Measurements from ENCODE around the gene TNIP2. TPM values are rescaled to one million over a fixed set of nuclear protein-coding genes. Genes with fewer than 3 reads are reported as not detected.

The TNIP2 gene
- total and polyA plus RNA-seq, 11 donors = 12.6 to 94.5 (median 23.4) TPM

DNA sequence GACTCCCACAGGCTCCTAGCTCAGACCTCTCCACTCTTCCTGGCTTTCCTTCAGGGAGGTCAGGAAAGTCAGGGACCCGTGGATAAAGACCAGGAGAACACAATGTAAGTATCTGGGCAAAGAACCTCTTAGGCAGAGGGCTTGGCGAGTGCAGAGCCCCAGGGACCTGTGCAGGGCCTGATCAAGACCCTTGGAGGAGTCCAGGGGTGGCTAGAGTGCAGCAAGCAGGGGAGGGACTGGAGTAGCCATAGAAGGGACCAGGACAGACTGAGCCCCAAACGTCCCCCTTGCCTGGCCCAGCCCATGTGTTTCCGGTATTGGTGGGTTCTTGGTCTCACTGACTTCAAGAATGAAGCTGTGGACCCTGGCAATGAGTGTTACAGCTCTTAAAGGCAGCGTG, 5.9 kb upstream of the TNIP2 start:
- Histone ChIP-seq H3K9me3 (peaks cover 0 to 3% (median 0%) of the 10 kb centered on the region in 12 donors), H3K36me3 (no peaks in the 10 kb centered on the region), H3K27ac (no peak overlapping the region), H3K4me1 (peaks cover 0 to 14% (median 2%) of the 10 kb centered on the region in 12 donors), H3K27me3 (no peaks in the 10 kb centered on the region), H3K4me3 (no peak overlapping the region)
- intact Hi-C loops (cut with DNase I) = loop anchor here in 9 of 10 donors (5.0 to 10.0 kb wide), 15 partner anchors 45 to 280 kb away; partner anchors contain the start of gene ADD1 (in 4 of the 9)
- no peak for ATAC-seq
- 63 to 72% (median 67%) methylated on average over 4 to 5 of the region's 5 CpGs for WGBS, 4 donors
- TF ChIP-seq, protein P1, sequence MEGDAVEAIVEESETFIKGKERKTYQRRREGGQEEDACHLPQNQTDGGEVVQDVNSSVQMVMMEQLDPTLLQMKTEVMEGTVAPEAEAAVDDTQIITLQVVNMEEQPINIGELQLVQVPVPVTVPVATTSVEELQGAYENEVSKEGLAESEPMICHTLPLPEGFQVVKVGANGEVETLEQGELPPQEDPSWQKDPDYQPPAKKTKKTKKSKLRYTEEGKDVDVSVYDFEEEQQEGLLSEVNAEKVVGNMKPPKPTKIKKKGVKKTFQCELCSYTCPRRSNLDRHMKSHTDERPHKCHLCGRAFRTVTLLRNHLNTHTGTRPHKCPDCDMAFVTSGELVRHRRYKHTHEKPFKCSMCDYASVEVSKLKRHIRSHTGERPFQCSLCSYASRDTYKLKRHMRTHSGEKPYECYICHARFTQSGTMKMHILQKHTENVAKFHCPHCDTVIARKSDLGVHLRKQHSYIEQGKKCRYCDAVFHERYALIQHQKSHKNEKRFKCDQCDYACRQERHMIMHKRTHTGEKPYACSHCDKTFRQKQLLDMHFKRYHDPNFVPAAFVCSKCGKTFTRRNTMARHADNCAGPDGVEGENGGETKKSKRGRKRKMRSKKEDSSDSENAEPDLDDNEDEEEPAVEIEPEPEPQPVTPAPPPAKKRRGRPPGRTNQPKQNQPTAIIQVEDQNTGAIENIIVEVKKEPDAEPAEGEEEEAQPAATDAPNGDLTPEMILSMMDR (IDR thresholded peaks at IDR 0.05) = no peak
- no peak for TF ChIP-seq POLR2A (IDR thresholded peaks at IDR 0.05)
- no peak for DNase-seq

DNA sequence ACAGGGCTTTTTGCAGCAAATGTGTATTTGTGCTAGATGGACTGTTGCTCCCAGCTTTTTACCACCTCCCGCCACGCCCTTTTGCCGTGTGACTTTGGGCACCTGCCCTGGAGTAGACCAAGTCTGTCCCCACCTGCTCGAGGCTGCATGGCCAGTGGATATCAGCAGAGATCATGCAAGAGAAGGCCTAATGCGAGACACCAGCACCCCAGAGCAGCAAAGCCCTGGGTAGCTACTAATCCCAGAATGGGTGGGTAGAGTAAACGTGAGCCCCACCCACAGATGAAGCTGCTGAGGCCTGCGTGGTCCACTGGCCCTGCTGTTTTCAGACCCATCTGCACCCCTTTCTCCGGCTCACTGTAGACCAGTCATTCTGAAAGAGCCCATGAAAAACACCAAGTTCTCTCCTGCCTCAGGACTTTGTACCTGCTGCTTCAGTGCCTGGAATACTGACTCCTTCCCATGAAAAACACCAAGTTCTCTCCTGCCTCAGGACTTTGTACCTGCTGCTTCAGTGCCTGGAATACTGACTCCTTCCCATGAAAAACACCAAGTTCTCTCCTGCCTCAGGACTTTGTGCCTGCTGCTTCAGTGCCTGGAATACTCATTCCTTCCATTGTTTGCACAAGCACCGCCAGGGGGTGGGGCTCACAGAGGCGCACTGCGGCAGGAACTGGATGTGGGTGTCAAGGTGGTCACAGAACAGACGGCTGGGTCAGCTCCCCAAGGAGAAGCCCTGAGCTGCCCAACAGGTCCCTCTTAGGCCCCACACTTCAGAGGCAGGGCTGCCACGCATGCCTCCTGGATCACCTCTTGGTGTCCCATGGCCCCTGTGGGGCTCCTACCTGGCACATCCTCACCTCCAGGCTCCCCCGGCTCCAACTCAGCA, 5.1 kb upstream of the TNIP2 start:
- 80 to 81% (median 80%) methylated on average over 11 to 14 of the region's 14 CpGs for WGBS, 4 donors
- H3K36me3 ChIP-seq = no peaks in the 10 kb centered on the region
- H3K27me3 ChIP-seq = no peaks in the 10 kb centered on the region
- intact Hi-C loops (cut with DNase I) = loop anchor here in 9 of 10 donors (5.0 to 10.0 kb wide), 15 partner anchors 46 to 281 kb away; partner anchors contain the start of gene ADD1 (in 4 of the 9)
- H3K4me3 ChIP-seq = no peak overlapping the region
- TF ChIP-seq, protein P1 (IDR thresholded peaks at IDR 0.05) = peak in 4 of 12 donors; percentile 7 to 28 (median 10)
- TF ChIP-seq POLR2A (IDR thresholded peaks at IDR 0.05) = no peak
- ATAC-seq (peak in 1 of 4 donors; percentile 23), DNase-seq (no peak)
- peaks cover 0 to 20% (median 7%) of the 10 kb centered on the region in 12 donors for H3K4me1 ChIP-seq
- H3K27ac ChIP-seq = no peak overlapping the region
- no peaks in the 10 kb centered on the region for H3K9me3 ChIP-seq

DNA sequence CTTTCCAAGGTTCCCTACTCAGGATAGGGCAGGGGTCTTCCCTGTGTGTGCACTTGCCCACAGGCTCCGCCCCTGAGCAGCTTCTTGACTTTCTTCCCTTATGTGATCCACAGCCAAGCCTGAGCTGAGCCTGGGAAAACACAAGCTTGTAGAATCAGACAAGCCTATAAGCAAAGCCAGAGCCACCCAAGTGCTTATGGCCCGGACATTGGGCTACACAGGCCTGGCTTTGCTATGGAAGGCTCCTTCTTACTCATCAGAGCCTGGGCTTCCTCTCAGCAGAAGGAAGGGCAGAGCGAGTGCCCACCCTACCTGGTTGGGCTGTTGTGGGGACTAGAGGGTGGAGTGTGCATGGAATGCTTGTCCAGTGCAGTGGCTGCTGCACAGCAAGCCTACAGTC, 1.3 kb upstream of the TNIP2 start:
- intact Hi-C loops (cut with DNase I) = loop anchor here in 3 of 10 donors (2.0 to 10.0 kb wide), 5 partner anchors 35 to 515 kb away; partner anchors contain the start of genes HAUS3 (in 1 of the 3), MXD4 (in 1 of the 3), POLN (in 1 of the 3) and SH3BP2 (in 1 of the 3)
- Histone ChIP-seq H3K4me3 (no peak overlapping the region), H3K27me3 (no peaks in the 10 kb centered on the region), H3K9me3 (no peaks in the 10 kb centered on the region), H3K4me1 (peaks cover 0 to 29% (median 12%) of the 10 kb centered on the region in 12 donors), H3K36me3 (peaks cover 0 to 7% (median 0%) of the 10 kb centered on the region in 9 donors), H3K27ac (no peak overlapping the region)
- ATAC-seq = no peak
- TF ChIP-seq, protein P1 (IDR thresholded peaks at IDR 0.05) = no peak
- TF ChIP-seq POLR2A (IDR thresholded peaks at IDR 0.05) = no peak
- WGBS, 4 donors = 89 to 98% (median 93%) methylated on average over 3 of the region's 3 CpGs
- DNase-seq = no peak

Data from heart left ventricle (tissue), 16 donors.